K562 (cell line): Measurements from ENCODE around the gene IFT81. TPM values are rescaled to one million over a fixed set of nuclear protein-coding genes. Genes with fewer than 3 reads are reported as not detected.
A peak's percentile ranks its signal among the peaks of the same experiment; 100 is the strongest.

Source experiments
- GTF2E2 ChIP-seq: fragments of 200-800 bp; sonication (Bioruptor generic); IDR thresholded peaks from 2 replicates; pipeline ENCODE4 v1.6.1; 2016; ENCODE audit warnings: missing genetic modification characterization, missing compliant biosample characterization
- TEAD1 ChIP-seq, 2 experiments: fragments of 450-650 bp in 1 of 2; sonication (generic) in 1 of 2; formaldehyde crosslinking; IDR thresholded peaks; 2 replicates each; pipeline versions ENCODE4 v1.4.0 to v1.8.0; 2020 to 2022; ENCODE audit warnings: mild to moderate bottlenecking in 2 of 2, missing genetic modification reagents in 1 of 2
- TOE1 ChIP-seq, 2 experiments: fragments of 450-650 bp in 1 of 2; sonication (generic) in 1 of 2; formaldehyde crosslinking in 1 of 2; IDR thresholded peaks; 2 replicates each; pipeline versions ENCODE4 v1.7.1 to v1.8.0; 2016 to 2022; ENCODE audit warnings: borderline replicate concordance in 2 of 2, mild to moderate bottlenecking in 2 of 2, antibody characterized with exemption in 1 of 2, inconsistent platforms in 1 of 2, low read depth in 1 of 2, missing genetic modification reagents in 1 of 2, moderate library complexity in 1 of 2
- polyA plus RNA-seq, 8 experiments: library from polyadenylated mRNA; depleted of rRNA in 4 of 8; stranded (reverse) in 5 of 8; unstranded in 3 of 8; fragments of >200 nt; fragmentation: Nextera tagmentation in 2 of 8; fragmentation: Illumina TruSeq in 1 of 8; extraction: Ambion mirVana in 2 of 8; extraction: Trizol in 1 of 8; gene quantifications; 2 replicates each; pipeline versions ENCODE4 v1.2.1 to v1.2.3, GENCODE V29; 2011 to 2014; ENCODE audit warnings: inconsistent platforms in 1 of 8, missing spikeins in 1 of 8
- total RNA-seq, 7 experiments: library from RNA; depleted of rRNA in 6 of 7; stranded (reverse); fragments of >200 nt in 6 of 7; fragmentation: Illumina TruSeq in 2 of 7; extraction: Trizol in 2 of 7; gene quantifications; 2 replicates each; pipeline versions ENCODE4 v1.2.1 to v1.2.3, GENCODE V29; 2011 to 2021; ENCODE audit warnings: low replicate concordance in 1 of 7
- TF ChIP-seq, protein P1 (sequence below), 2 experiments: fragments of 450-650 bp; formaldehyde crosslinking in 1 of 2; IDR thresholded peaks; 2 replicates each; pipeline versions ENCODE4 v1.4.0 to v1.6.1; 2014 to 2020; ENCODE audit warnings: mild to moderate bottlenecking in 2 of 2, borderline replicate concordance in 1 of 2, low read depth in 1 of 2
- TF ChIP-seq, protein P2 (sequence below): sonication (generic); formaldehyde crosslinking; IDR thresholded peaks from 2 replicates; pipeline ENCODE4 v1.8.0; 2022; ENCODE audit warnings: mild to moderate bottlenecking, missing genetic modification reagents

IFT81 gene
- total and polyA plus RNA-seq, 9 of the 15 experiments (the other 6 are each of a cell fraction or from before 2014, with no cell fraction given), result 2.8 to 11.9 (median 7.9) TPM

DNA sequence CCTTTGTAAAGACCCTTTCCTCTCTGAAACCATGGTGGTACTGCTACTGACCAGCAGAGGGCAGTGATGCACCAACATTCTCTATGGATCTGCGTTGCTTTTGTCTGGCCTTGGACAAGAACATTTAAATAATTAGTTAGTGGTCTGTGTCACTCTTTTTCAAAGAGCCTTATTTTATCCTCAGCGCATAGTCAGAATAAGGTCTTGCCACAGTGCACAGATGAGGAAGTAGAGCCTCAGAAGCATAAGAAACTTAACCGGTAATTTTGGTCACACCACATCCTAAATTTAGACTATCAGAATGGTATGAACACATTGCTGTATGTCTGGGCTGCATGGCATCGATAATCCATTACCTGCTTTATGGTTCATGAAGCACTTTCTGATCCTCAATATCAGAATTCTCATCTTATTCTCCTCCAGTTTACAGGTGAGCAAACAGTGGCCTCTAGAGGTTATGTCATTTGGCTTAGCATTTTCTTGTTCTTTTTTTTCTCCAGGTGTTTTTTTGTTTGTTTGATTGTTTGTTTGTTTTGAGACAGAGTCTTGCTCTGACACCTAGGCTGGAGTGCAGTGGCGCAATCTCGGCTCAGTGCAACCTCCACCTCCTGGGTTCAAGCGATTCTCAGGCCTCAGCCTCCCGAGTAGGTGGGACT is 23.7 kb upstream of the IFT81 start (continued):
- TF ChIP-seq, protein P1, sequence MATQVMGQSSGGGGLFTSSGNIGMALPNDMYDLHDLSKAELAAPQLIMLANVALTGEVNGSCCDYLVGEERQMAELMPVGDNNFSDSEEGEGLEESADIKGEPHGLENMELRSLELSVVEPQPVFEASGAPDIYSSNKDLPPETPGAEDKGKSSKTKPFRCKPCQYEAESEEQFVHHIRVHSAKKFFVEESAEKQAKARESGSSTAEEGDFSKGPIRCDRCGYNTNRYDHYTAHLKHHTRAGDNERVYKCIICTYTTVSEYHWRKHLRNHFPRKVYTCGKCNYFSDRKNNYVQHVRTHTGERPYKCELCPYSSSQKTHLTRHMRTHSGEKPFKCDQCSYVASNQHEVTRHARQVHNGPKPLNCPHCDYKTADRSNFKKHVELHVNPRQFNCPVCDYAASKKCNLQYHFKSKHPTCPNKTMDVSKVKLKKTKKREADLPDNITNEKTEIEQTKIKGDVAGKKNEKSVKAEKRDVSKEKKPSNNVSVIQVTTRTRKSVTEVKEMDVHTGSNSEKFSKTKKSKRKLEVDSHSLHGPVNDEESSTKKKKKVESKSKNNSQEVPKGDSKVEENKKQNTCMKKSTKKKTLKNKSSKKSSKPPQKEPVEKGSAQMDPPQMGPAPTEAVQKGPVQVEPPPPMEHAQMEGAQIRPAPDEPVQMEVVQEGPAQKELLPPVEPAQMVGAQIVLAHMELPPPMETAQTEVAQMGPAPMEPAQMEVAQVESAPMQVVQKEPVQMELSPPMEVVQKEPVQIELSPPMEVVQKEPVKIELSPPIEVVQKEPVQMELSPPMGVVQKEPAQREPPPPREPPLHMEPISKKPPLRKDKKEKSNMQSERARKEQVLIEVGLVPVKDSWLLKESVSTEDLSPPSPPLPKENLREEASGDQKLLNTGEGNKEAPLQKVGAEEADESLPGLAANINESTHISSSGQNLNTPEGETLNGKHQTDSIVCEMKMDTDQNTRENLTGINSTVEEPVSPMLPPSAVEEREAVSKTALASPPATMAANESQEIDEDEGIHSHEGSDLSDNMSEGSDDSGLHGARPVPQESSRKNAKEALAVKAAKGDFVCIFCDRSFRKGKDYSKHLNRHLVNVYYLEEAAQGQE (IDR thresholded peaks at IDR 0.05; ENCODE audit: borderline replicate concordance), result peak; percentile 83
- TF ChIP-seq, protein P1 (CRISPR knock-in tag; IDR thresholded peaks at IDR 0.05; ENCODE audit: low read depth), result no peak
- no peak for TF ChIP-seq GTF2E2 (tag)
- TF ChIP-seq TOE1 (IDR thresholded peaks at IDR 0.05; ENCODE audit: borderline replicate concordance), result 0 out of 2 replicates have a peak, but pooled peaks have one; percentile 27
- TF ChIP-seq TOE1 (CRISPR knock-in tag; IDR thresholded peaks at IDR 0.05; ENCODE audit: borderline replicate concordance, low read depth), result no peak
- TF ChIP-seq, protein P2, sequence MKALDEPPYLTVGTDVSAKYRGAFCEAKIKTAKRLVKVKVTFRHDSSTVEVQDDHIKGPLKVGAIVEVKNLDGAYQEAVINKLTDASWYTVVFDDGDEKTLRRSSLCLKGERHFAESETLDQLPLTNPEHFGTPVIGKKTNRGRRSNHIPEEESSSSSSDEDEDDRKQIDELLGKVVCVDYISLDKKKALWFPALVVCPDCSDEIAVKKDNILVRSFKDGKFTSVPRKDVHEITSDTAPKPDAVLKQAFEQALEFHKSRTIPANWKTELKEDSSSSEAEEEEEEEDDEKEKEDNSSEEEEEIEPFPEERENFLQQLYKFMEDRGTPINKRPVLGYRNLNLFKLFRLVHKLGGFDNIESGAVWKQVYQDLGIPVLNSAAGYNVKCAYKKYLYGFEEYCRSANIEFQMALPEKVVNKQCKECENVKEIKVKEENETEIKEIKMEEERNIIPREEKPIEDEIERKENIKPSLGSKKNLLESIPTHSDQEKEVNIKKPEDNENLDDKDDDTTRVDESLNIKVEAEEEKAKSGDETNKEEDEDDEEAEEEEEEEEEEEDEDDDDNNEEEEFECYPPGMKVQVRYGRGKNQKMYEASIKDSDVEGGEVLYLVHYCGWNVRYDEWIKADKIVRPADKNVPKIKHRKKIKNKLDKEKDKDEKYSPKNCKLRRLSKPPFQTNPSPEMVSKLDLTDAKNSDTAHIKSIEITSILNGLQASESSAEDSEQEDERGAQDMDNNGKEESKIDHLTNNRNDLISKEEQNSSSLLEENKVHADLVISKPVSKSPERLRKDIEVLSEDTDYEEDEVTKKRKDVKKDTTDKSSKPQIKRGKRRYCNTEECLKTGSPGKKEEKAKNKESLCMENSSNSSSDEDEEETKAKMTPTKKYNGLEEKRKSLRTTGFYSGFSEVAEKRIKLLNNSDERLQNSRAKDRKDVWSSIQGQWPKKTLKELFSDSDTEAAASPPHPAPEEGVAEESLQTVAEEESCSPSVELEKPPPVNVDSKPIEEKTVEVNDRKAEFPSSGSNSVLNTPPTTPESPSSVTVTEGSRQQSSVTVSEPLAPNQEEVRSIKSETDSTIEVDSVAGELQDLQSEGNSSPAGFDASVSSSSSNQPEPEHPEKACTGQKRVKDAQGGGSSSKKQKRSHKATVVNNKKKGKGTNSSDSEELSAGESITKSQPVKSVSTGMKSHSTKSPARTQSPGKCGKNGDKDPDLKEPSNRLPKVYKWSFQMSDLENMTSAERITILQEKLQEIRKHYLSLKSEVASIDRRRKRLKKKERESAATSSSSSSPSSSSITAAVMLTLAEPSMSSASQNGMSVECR (CRISPR knock-in tag), result no peak
- TF ChIP-seq TEAD1 (CRISPR knock-in tag; IDR thresholded peaks at IDR 0.05), result 0 out of 4 replicates have a peak, but pooled peaks of 1 of the 2 experiments have one; percentile 26
